Osteoblast (primary cell): ENCODE measurements around the gene RELN. TPM values are rescaled to one million over a fixed set of nuclear protein-coding genes. Genes with fewer than 3 reads are reported as not detected.
"Not testable (repeated sequence)": the region's sequence is repeated elsewhere in the genome, so short reads cannot be mapped to it uniquely, and the experiment has no call there.

ENCODE experiments used
- DNase-seq: peaks from one replicate; pipeline ENCODE4 v3.0.0; 2011; ENCODE audit warnings: low spot score, mixed read lengths; ENCODE audit not compliant: insufficient read length; ENCODE audit errors: missing footprints
- H2AFZ ChIP-seq: 2 replicates; pipeline ENCODE4 v1.6.0; 2011; ENCODE audit warnings: mild to moderate bottlenecking, low read length
- H3K27ac ChIP-seq: 2 replicates; pipeline ENCODE4 v1.5.1; 2011; ENCODE audit warnings: mild to moderate bottlenecking, low read depth, low read length, moderate library complexity
- H3K27me3 ChIP-seq: 2 replicates; pipeline ENCODE4 v1.6.0; 2012; ENCODE audit warnings: mild to moderate bottlenecking, control low read depth, inconsistent platforms, low read length, moderate library complexity; ENCODE audit not compliant: insufficient read depth
- H3K36me3 ChIP-seq: 2 replicates; pipeline ENCODE4 v1.5.1; 2011; ENCODE audit warnings: mild to moderate bottlenecking, low read length, control low read depth, moderate library complexity; ENCODE audit not compliant: insufficient read depth
- H3K4me1 ChIP-seq: 2 replicates; pipeline ENCODE4 v1.5.1; 2011; ENCODE audit warnings: mild to moderate bottlenecking, low read length, control low read depth, moderate library complexity; ENCODE audit not compliant: insufficient read depth
- H3K4me2 ChIP-seq: 2 replicates; pipeline ENCODE4 v1.6.0; 2011; ENCODE audit warnings: mild to moderate bottlenecking, low read length; ENCODE audit not compliant: insufficient read depth
- H3K4me3 ChIP-seq: fragments of 200-600 bp; sonication (generic); 3 replicates; pipeline ENCODE4 v1.5.1; 2012; ENCODE audit warnings: mild to moderate bottlenecking, low read length, inconsistent platforms; ENCODE audit not compliant: insufficient read depth
- H3K79me2 ChIP-seq: 2 replicates; pipeline ENCODE4 v1.6.0; 2012; ENCODE audit warnings: mild to moderate bottlenecking, low read length, control low read depth, inconsistent platforms; ENCODE audit not compliant: insufficient read depth
- H3K9me3 ChIP-seq: 2 replicates; pipeline ENCODE4 v1.5.1; 2011; ENCODE audit warnings: low read depth, low read length, control low read depth
- H4K20me1 ChIP-seq: 2 replicates; pipeline ENCODE4 v1.6.0; 2012; ENCODE audit warnings: mild to moderate bottlenecking, low read length, control low read depth; ENCODE audit not compliant: insufficient read depth
- total RNA-seq: library from RNA; depleted of rRNA; stranded (reverse); fragments of >200 nt; gene quantifications from 2 replicates; pipeline ENCODE4 v1.2.3, GENCODE V29; 2012
- TF ChIP-seq, protein P1 (sequence below): IDR thresholded peaks from 2 replicates; pipeline ENCODE4 v1.5.1; 2011; ENCODE audit warnings: mild to moderate bottlenecking, low read depth, low read length, moderate library complexity; ENCODE audit errors: extremely low read depth

Gene RELN
- total RNA-seq, 1 donor, result 0.36 TPM

DNA sequence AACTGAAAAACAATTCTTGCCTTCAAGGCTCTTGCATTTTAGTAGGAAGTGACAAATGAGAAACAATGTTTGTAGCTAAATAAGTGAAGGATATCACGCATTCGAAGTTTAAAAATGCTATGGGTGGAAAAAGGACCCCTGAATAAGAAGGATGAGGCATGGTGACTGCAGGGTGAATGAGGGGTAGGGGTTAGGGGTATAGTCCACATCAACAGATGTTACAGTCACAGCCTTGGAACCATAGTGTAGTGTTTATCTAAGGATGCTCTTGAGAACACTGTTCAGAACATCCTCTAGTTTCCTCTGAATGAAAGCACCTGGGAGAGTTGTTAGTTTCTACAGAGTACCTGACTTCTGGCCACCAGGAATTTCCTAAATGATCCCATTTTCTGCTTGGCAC lies 157.0 kb downstream of the RELN start:
- H3K79me2 ChIP-seq, result no peaks in the 10 kb centered on the region
- H3K4me3 ChIP-seq, result no peak overlapping the region
- TF ChIP-seq, protein P1, sequence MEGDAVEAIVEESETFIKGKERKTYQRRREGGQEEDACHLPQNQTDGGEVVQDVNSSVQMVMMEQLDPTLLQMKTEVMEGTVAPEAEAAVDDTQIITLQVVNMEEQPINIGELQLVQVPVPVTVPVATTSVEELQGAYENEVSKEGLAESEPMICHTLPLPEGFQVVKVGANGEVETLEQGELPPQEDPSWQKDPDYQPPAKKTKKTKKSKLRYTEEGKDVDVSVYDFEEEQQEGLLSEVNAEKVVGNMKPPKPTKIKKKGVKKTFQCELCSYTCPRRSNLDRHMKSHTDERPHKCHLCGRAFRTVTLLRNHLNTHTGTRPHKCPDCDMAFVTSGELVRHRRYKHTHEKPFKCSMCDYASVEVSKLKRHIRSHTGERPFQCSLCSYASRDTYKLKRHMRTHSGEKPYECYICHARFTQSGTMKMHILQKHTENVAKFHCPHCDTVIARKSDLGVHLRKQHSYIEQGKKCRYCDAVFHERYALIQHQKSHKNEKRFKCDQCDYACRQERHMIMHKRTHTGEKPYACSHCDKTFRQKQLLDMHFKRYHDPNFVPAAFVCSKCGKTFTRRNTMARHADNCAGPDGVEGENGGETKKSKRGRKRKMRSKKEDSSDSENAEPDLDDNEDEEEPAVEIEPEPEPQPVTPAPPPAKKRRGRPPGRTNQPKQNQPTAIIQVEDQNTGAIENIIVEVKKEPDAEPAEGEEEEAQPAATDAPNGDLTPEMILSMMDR, result no peak
- no peaks in the 10 kb centered on the region for H3K4me1 ChIP-seq
- H3K36me3 ChIP-seq, result no peaks in the 10 kb centered on the region
- no peak overlapping the region for H3K4me2 ChIP-seq
- no peaks in the 10 kb centered on the region for H3K27me3 ChIP-seq
- peaks cover 2% of the 10 kb centered on the region for H3K9me3 ChIP-seq
- H4K20me1 ChIP-seq, result no peaks in the 10 kb centered on the region
- H3K27ac ChIP-seq, result no peak overlapping the region
- no peak for DNase-seq
- H2AFZ ChIP-seq, result no peak overlapping the region

DNA sequence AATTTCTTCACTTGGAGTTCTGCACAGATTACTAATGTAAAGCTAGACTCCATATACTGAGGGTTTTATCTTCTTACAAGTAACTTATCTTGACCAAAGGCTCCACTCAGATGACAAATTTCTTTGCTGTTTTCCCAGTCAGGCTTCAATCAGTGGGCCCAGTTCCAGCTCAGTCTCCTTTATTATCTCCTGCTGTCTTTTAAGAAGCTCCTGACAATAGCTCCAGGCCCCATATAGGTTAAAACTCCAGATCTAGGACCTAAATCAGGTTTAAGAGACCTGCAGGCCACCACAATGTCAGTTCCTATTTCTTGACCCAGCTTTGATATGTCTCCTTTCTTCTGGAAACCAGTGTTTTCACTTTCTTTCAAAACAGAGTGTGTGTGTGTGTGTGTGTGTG lies 165.2 kb downstream of the RELN start:
- Histone ChIP-seq H4K20me1 (no peaks in the 10 kb centered on the region), H2AFZ (no peak overlapping the region), H3K4me3 (no peak overlapping the region), H3K27me3 (no peaks in the 10 kb centered on the region), H3K36me3 (no peaks in the 10 kb centered on the region), H3K4me2 (no peak overlapping the region), H3K4me1 (no peaks in the 10 kb centered on the region), H3K79me2 (no peaks in the 10 kb centered on the region), H3K9me3 (no peaks in the 10 kb centered on the region), H3K27ac (no peak overlapping the region)
- DNase-seq, result no peak
- TF ChIP-seq, protein P1, result no peak

DNA sequence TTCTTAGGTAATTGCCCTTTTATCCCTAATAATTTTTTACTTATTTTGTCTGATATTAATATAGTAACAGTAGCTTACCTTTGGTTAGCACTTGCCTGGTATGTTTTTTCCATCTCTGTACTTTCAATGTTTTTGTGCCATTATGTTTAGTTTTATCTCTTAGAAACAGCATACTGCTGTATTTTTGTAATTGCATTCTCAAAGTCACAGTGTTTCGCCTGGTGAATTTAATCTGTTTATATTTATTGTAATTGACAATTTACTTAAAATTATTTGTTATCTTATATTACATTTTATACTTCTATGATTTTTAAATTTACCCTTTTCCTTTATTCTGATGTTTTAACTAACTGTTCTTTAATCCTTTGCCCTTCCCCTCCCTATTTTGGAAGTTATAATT lies 166.4 kb downstream of the RELN start:
- H3K36me3 ChIP-seq, result no peaks in the 10 kb centered on the region
- H3K79me2 ChIP-seq, result no peaks in the 10 kb centered on the region
- H3K4me1 ChIP-seq, result no peaks in the 10 kb centered on the region
- no peaks in the 10 kb centered on the region for H3K9me3 ChIP-seq
- no peak overlapping the region for H2AFZ ChIP-seq
- no peaks in the 10 kb centered on the region for H3K27me3 ChIP-seq
- TF ChIP-seq, protein P1, result no peak
- no peak overlapping the region for H3K4me3 ChIP-seq
- no peak for DNase-seq
- H4K20me1 ChIP-seq, result no peaks in the 10 kb centered on the region
- no peak overlapping the region for H3K27ac ChIP-seq
- no peak overlapping the region for H3K4me2 ChIP-seq

DNA sequence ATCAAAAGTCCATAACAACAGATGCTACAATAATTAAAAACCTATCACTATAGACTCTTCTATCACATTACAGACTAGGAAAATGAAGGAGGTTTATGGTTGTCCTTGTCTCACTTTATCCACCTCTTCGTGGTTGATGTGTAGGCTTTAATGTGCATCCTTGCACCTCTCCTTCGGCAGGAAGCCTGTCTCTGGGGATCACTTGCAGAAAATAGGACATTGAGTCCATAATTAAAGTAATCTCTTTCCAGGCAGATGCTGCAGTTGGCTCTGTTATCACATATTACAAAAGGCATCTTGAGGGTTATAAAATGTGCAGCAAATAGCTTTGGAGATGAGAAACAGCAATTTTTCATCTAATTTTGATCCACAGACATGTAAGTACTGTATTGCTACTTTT lies 168.4 kb downstream of the RELN start:
- DNase-seq, result no peak
- Histone ChIP-seq H3K79me2 (no peaks in the 10 kb centered on the region), H3K9me3 (no peaks in the 10 kb centered on the region), H3K4me2 (no peak overlapping the region), H3K36me3 (no peaks in the 10 kb centered on the region), H3K4me1 (no peaks in the 10 kb centered on the region), H3K27me3 (no peaks in the 10 kb centered on the region), H2AFZ (no peak overlapping the region), H3K27ac (no peak overlapping the region), H3K4me3 (no peak overlapping the region), H4K20me1 (no peaks in the 10 kb centered on the region)
- TF ChIP-seq, protein P1, result no peak

DNA sequence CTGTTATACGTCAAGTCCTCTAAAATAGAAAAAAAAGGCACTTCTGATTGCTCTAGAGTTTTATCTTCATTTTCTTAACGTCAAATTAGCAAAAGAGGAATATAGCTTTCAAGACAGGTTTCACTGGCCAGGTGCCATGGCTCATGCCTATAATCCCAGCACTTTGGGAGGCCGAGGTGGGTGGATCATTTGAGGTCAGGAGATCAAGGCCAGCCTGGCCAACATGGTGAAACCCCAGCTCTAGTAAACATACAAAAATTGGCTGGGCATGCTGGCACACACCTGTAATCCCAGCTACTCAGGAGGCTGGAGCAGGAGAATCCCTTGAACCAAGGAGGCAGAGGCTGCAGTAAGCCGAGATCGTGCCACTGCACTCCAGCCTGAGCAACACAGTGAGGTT lies 173.5 kb downstream of the RELN start:
- not testable (repeated sequence) for DNase-seq, H3K79me2 ChIP-seq, H3K27ac ChIP-seq, H3K4me1 ChIP-seq, H2AFZ ChIP-seq, H3K27me3 ChIP-seq, H3K4me3 ChIP-seq, H4K20me1 ChIP-seq, H3K4me2 ChIP-seq, H3K9me3 ChIP-seq, H3K36me3 ChIP-seq
